Chondrocyte (in vitro differentiated cells): Measurements from ENCODE around the gene ASTN1. TPM values are rescaled to one million over a fixed set of nuclear protein-coding genes. Genes with fewer than 3 reads are reported as not detected.

Experiments used
- DNase-seq: peaks from one replicate; pipeline ENCODE4 v3.0.0; 2021; ENCODE audit warnings: mixed read lengths, low spot score
- H3K27ac Mint-ChIP-seq: one replicate; pipeline ENCODE4 v1.8.0; 2021; ENCODE audit warnings: mild to moderate bottlenecking, moderate library complexity, mixed read lengths; ENCODE audit not compliant: unreplicated experiment
- H3K27me3 Mint-ChIP-seq: 2 replicates; pipeline ENCODE4 v1.8.0; 2021; ENCODE audit warnings: low read depth, mixed read lengths
- H3K36me3 Mint-ChIP-seq: 2 replicates; pipeline ENCODE4 v1.8.0; 2021; ENCODE audit warnings: low read depth, mixed read lengths
- H3K4me1 Mint-ChIP-seq: 2 replicates; pipeline ENCODE4 v1.8.0; 2021; ENCODE audit warnings: low read depth, mild to moderate bottlenecking, mixed read lengths
- H3K4me3 Mint-ChIP-seq: one replicate; pipeline ENCODE4 v1.8.0; 2021; ENCODE audit warnings: mild to moderate bottlenecking, moderate library complexity, mixed read lengths; ENCODE audit not compliant: unreplicated experiment
- H3K9me3 Mint-ChIP-seq: 2 replicates; pipeline ENCODE4 v1.8.0; 2021; ENCODE audit warnings: low read depth, mixed read lengths
- CTCF ChIP-seq: fragments of 200-600 bp; sonication (generic); IDR thresholded peaks from 2 replicates; pipeline ENCODE4 v1.5.0; 2021; ENCODE audit warnings: antibody characterized with exemption, mild to moderate bottlenecking, moderate library complexity
- total RNA-seq: library from RNA; stranded (reverse); gene quantifications from 3 replicates; pipeline ENCODE4 v1.2.1, GENCODE V29; 2021

ASTN1 gene
- total RNA-seq, 1 donor from 2014 or later = not detected

GRCh38 chr1:177142791-177143271, 21.7 kb downstream of the ASTN1 start:
- no peak for TF ChIP-seq CTCF
- no peak overlapping the region for H3K27ac Mint-ChIP-seq

GRCh38 chr1:177142010-177142409, 22.5 kb downstream of the ASTN1 start:
- no peaks in the 10 kb centered on the region for H3K9me3 Mint-ChIP-seq
- no peaks in the 10 kb centered on the region for H3K4me1 Mint-ChIP-seq
- DNase-seq = no peak
- peaks cover 7% of the 10 kb centered on the region for H3K27me3 Mint-ChIP-seq
- TF ChIP-seq CTCF = no peak
- no peak overlapping the region for H3K4me3 Mint-ChIP-seq
- H3K36me3 Mint-ChIP-seq = no peaks in the 10 kb centered on the region
- H3K27ac Mint-ChIP-seq = no peak overlapping the region

More at GRCh38 chr1:177142791-177143271, 21.7 kb downstream of the ASTN1 start:
- Mint-ChIP-seq H3K9me3 (no peaks in the 10 kb centered on the region), H3K27me3 (peaks cover 7% of the 10 kb centered on the region), H3K4me1 (no peaks in the 10 kb centered on the region), H3K36me3 (no peaks in the 10 kb centered on the region), H3K4me3 (no peak overlapping the region)
- no peak for DNase-seq

- no peaks in the 10 kb centered on the region for H3K4me1 Mint-ChIP-seq
- H3K27me3 Mint-ChIP-seq = peaks cover 9% of the 10 kb centered on the region
- H3K4me3 Mint-ChIP-seq = no peak overlapping the region
- no peak overlapping the region for H3K27ac Mint-ChIP-seq
- no peaks in the 10 kb centered on the region for H3K9me3 Mint-ChIP-seq
- H3K36me3 Mint-ChIP-seq = no peaks in the 10 kb centered on the region
- DNase-seq = no peak
- TF ChIP-seq CTCF = no peak
Observed at GRCh38 chr1:177138347-177138746, 26.2 kb downstream of the ASTN1 start.

GRCh38 chr1:177137814-177138213, 26.7 kb downstream of the ASTN1 start:
- H3K36me3 Mint-ChIP-seq = no peaks in the 10 kb centered on the region
- H3K4me1 Mint-ChIP-seq = no peaks in the 10 kb centered on the region
- no peak for TF ChIP-seq CTCF
- H3K27me3 Mint-ChIP-seq = peaks cover 9% of the 10 kb centered on the region
- no peak overlapping the region for H3K4me3 Mint-ChIP-seq
- DNase-seq = no peak
- no peaks in the 10 kb centered on the region for H3K9me3 Mint-ChIP-seq
- H3K27ac Mint-ChIP-seq = no peak overlapping the region

- no peaks in the 10 kb centered on the region for H3K9me3 Mint-ChIP-seq
- H3K27me3 Mint-ChIP-seq = peaks cover 17% of the 10 kb centered on the region
- H3K4me3 Mint-ChIP-seq = no peak overlapping the region
- no peak overlapping the region for H3K27ac Mint-ChIP-seq
- no peaks in the 10 kb centered on the region for H3K36me3 Mint-ChIP-seq
- H3K4me1 Mint-ChIP-seq = no peaks in the 10 kb centered on the region
- no peak for DNase-seq
- TF ChIP-seq CTCF = no peak
Observed at GRCh38 chr1:177135250-177135649, 29.3 kb downstream of the ASTN1 start.
